OCI-M1 (cell line): ENCODE data around the gene KLC1.
A peak's percentile ranks its signal among the peaks of the same experiment; 100 is the strongest.
"Not testable (repeated sequence)": the region's sequence is repeated elsewhere in the genome, so short reads cannot be mapped to it uniquely, and the experiment has no call there.

Experiments used
- DNase-seq: peaks from one replicate; lab custom pipeline; 2025; lab: John Stamatoyannopoulos, UW

The KLC1 gene

GRCh38 chr14:103628684-103629502 is at the start of gene KLC1:
TSS of gene KLC1 (plus strand) at chr14:103629211. CDS start at chr14:103654565, 25,354 bp downstream.
- peak; percentile 75 for DNase-seq

GRCh38 chr14:103581206-103581605 is 47.8 kb upstream of the KLC1 start:
- no peak for DNase-seq

GRCh38 chr14:103581954-103582703 is 46.9 kb upstream of the KLC1 start:
- no peak for DNase-seq

- no peak for DNase-seq
These were observed 44.6 kb upstream of the KLC1 start for GRCh38 chr14:103584326-103584915.

GRCh38 chr14:103593577-103593976 is 35.4 kb upstream of the KLC1 start:
- no peak for DNase-seq

GRCh38 chr14:103594265-103594664 is 34.7 kb upstream of the KLC1 start:
- DNase-seq, result no peak

- no peak for DNase-seq
These were observed 31.2 kb upstream of the KLC1 start for GRCh38 chr14:103597623-103598377.

GRCh38 chr14:103600503-103600902 is 28.5 kb upstream of the KLC1 start:
- no peak for DNase-seq

GRCh38 chr14:103604620-103605019 is 24.4 kb upstream of the KLC1 start:
- DNase-seq, result no peak

GRCh38 chr14:103606963-103607668 is 21.9 kb upstream of the KLC1 start:
- peak; percentile 89 for DNase-seq

- no peak for DNase-seq
These were observed 21.2 kb upstream of the KLC1 start for GRCh38 chr14:103607822-103608221.

- DNase-seq, result not testable (repeated sequence)
These were observed 19.9 kb upstream of the KLC1 start for GRCh38 chr14:103609081-103609480.

- no peak for DNase-seq
These were observed 17.8 kb upstream of the KLC1 start for GRCh38 chr14:103611215-103611614.

GRCh38 chr14:103613517-103613916 is 15.5 kb upstream of the KLC1 start:
- DNase-seq, result no peak

- DNase-seq, result no peak
These were observed 12.2 kb upstream of the KLC1 start for GRCh38 chr14:103616635-103617300.

GRCh38 chr14:103619057-103619456 is 10.0 kb upstream of the KLC1 start:
- no peak for DNase-seq

GRCh38 chr14:103621860-103622259 is 7.2 kb upstream of the KLC1 start:
- DNase-seq, result no peak

GRCh38 chr14:103623308-103623707 is 5.7 kb upstream of the KLC1 start:
- DNase-seq, result no peak

- DNase-seq, result no peak
These were observed 5.0 kb upstream of the KLC1 start for GRCh38 chr14:103623883-103624482.

- peak; percentile 12 for DNase-seq
These were observed 4.2 kb upstream of the KLC1 start for GRCh38 chr14:103624860-103625259.
